ENCODE measurements around the gene BABAM2. TPM values are rescaled to one million over a fixed set of nuclear protein-coding genes. Genes with fewer than 3 reads are reported as not detected.

The BABAM2 gene
- total and polyA plus RNA-seq, 2 experiments from 2014 or later, result 17.8 to 21.5 TPM

DNA sequence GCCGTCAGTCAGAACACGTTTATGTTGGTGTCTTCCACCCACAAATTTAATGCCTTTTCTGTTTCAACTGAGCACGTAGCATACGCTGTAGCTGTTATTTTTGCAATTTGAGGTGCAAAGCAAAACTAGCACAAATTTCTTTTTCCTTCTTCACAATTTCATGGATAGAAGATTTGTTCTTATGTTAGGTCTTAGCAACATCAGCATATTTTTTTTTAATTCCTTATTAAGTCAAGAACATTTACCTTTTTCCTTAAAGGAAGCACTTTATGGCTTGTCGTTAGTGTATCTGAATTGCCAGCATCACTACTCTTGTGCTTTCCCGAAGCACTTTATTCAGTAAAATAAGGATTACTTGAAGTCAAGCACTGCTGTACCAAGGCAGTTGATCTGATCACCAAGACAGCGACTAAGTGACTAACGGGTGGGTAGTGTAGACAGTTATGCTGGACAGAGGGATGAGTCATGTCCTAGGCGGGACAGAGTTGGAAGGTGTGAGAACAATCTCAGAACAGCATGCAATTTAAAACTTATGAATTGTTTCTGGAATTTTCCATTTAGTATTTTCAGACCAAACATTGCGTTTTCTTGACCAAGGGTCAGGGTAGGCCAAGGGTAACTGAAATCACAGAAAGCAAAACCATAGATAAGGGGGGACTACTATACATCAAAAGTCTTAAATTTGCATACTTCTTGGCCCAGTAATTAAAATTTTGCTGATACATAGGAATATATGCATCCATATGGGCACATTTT, 13.3 kb downstream of the BABAM2 start:
- Histone ChIP-seq H3K79me2 (replicated peaks; ENCODE audit: insufficient read depth) (no peaks in the 10 kb centered on the region), H2AFZ (no peak overlapping the region), H3K27ac (ENCODE audit: low read depth) (no peak overlapping the region), H3K27me3 (ENCODE audit: insufficient read depth) (no peaks in the 10 kb centered on the region), H4K20me1 (replicated peaks; ENCODE audit: insufficient read depth) (no peaks in the 10 kb centered on the region), H3K4me1 (ENCODE audit: insufficient read depth) (peaks cover 7% of the 10 kb centered on the region; the same call in 1 of the 2 replicates), H3K4me2 (no peak overlapping the region), H3K9me2 (ENCODE audit: insufficient read depth) (no peaks in the 10 kb centered on the region), H3K36me3 (ENCODE audit: insufficient read depth) (no peaks in the 10 kb centered on the region), H3F3A (replicated peaks; ENCODE audit: low read depth) (no peaks in the 10 kb centered on the region), H3K4me3 (no peak overlapping the region)
- ATAC-seq, result no peak
- TF ChIP-seq JUNB (IDR thresholded peaks at IDR 0.05; ENCODE audit: unreplicated experiment), result no peak
- TF ChIP-seq EZH2 (IDR thresholded peaks at IDR 0.05; ENCODE audit: low read depth, unreplicated experiment), result no peak
- TF ChIP-seq STAT1 (IDR thresholded peaks at IDR 0.05; ENCODE audit: unreplicated experiment), result no peak
- TF ChIP-seq POLR2AphosphoS5 (IDR thresholded peaks at IDR 0.05; ENCODE audit: low read depth), result no peak
- TF ChIP-seq ZNF331 (CRISPR knock-in tag; IDR thresholded peaks at IDR 0.05; ENCODE audit: low read depth), result no peak
- TF ChIP-seq, protein P1, sequence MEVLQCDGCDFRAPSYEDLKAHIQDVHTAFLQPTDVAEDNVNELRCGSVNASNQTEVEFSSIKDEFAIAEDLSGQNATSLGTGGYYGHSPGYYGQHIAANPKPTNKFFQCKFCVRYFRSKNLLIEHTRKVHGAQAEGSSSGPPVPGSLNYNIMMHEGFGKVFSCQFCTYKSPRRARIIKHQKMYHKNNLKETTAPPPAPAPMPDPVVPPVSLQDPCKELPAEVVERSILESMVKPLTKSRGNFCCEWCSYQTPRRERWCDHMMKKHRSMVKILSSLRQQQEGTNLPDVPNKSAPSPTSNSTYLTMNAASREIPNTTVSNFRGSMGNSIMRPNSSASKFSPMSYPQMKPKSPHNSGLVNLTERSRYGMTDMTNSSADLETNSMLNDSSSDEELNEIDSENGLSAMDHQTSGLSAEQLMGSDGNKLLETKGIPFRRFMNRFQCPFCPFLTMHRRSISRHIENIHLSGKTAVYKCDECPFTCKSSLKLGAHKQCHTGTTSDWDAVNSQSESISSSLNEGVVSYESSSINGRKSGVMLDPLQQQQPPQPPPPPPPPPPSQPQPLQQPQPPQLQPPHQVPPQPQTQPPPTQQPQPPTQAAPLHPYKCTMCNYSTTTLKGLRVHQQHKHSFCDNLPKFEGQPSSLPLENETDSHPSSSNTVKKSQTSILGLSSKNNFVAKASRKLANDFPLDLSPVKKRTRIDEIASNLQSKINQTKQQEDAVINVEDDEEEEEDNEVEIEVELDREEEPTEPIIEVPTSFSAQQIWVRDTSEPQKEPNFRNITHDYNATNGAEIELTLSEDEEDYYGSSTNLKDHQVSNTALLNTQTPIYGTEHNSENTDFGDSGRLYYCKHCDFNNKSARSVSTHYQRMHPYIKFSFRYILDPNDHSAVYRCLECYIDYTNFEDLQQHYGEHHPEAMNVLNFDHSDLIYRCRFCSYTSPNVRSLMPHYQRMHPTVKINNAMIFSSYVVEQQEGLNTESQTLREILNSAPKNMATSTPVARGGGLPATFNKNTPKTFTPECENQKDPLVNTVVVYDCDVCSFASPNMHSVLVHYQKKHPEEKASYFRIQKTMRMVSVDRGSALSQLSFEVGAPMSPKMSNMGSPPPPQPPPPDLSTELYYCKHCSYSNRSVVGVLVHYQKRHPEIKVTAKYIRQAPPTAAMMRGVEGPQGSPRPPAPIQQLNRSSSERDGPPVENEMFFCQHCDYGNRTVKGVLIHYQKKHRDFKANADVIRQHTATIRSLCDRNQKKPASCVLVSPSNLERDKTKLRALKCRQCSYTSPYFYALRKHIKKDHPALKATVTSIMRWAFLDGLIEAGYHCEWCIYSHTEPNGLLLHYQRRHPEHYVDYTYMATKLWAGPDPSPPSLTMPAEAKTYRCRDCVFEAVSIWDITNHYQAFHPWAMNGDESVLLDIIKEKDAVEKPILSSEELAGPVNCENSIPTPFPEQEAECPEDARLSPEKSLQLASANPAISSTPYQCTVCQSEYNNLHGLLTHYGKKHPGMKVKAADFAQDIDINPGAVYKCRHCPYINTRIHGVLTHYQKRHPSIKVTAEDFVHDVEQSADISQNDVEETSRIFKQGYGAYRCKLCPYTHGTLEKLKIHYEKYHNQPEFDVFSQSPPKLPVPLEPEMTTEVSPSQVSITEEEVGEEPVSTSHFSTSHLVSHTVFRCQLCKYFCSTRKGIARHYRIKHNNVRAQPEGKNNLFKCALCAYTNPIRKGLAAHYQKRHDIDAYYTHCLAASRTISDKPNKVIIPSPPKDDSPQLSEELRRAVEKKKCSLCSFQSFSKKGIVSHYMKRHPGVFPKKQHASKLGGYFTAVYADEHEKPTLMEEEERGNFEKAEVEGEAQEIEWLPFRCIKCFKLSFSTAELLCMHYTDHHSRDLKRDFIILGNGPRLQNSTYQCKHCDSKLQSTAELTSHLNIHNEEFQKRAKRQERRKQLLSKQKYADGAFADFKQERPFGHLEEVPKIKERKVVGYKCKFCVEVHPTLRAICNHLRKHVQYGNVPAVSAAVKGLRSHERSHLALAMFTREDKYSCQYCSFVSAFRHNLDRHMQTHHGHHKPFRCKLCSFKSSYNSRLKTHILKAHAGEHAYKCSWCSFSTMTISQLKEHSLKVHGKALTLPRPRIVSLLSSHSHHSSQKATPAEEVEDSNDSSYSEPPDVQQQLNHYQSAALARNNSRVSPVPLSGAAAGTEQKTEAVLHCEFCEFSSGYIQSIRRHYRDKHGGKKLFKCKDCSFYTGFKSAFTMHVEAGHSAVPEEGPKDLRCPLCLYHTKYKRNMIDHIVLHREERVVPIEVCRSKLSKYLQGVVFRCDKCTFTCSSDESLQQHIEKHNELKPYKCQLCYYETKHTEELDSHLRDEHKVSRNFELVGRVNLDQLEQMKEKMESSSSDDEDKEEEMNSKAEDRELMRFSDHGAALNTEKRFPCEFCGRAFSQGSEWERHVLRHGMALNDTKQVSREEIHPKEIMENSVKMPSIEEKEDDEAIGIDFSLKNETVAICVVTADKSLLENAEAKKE (CRISPR knock-in tag; IDR thresholded peaks at IDR 0.05), result no peak
- no peak for TF ChIP-seq EZH2phosphoT487 (IDR thresholded peaks at IDR 0.05; ENCODE audit: unreplicated experiment)
- TF ChIP-seq, protein P2, sequence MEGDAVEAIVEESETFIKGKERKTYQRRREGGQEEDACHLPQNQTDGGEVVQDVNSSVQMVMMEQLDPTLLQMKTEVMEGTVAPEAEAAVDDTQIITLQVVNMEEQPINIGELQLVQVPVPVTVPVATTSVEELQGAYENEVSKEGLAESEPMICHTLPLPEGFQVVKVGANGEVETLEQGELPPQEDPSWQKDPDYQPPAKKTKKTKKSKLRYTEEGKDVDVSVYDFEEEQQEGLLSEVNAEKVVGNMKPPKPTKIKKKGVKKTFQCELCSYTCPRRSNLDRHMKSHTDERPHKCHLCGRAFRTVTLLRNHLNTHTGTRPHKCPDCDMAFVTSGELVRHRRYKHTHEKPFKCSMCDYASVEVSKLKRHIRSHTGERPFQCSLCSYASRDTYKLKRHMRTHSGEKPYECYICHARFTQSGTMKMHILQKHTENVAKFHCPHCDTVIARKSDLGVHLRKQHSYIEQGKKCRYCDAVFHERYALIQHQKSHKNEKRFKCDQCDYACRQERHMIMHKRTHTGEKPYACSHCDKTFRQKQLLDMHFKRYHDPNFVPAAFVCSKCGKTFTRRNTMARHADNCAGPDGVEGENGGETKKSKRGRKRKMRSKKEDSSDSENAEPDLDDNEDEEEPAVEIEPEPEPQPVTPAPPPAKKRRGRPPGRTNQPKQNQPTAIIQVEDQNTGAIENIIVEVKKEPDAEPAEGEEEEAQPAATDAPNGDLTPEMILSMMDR (conservative IDR thresholded peaks at IDR 0.05; ENCODE audit: low read depth in 2 of 2), result no peak
- TF ChIP-seq, protein P3, sequence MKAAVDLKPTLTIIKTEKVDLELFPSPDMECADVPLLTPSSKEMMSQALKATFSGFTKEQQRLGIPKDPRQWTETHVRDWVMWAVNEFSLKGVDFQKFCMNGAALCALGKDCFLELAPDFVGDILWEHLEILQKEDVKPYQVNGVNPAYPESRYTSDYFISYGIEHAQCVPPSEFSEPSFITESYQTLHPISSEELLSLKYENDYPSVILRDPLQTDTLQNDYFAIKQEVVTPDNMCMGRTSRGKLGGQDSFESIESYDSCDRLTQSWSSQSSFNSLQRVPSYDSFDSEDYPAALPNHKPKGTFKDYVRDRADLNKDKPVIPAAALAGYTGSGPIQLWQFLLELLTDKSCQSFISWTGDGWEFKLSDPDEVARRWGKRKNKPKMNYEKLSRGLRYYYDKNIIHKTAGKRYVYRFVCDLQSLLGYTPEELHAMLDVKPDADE (IDR thresholded peaks at IDR 0.05), result no peak
- TF ChIP-seq NANOG (IDR thresholded peaks at IDR 0.05; ENCODE audit: borderline replicate concordance), result no peak
- TF ChIP-seq CREB1 (CRISPR knock-in tag; IDR thresholded peaks at IDR 0.05; ENCODE audit: low read depth), result no peak
- Mint-ChIP-seq H3K27me3 (ENCODE audit: insufficient read depth, low read depth, poor library complexity) (peaks cover 1% of the 10 kb centered on the region), H3K9me3 (no peaks in the 10 kb centered on the region), H3K27ac (no peak overlapping the region), H3K4me3 (no peak overlapping the region), H3K36me3 (ENCODE audit: low read depth) (no peaks in the 10 kb centered on the region), H3K4me1 (peaks cover 12% of the 10 kb centered on the region; the same call in 2 of the 3 replicates)
- DNase-seq (ENCODE audit: low spot score), result no peak
